Kidney (tissue), 14 donors: Measurements from ENCODE around the gene BABAM2. TPM values are rescaled to one million over a fixed set of nuclear protein-coding genes. Genes with fewer than 3 reads are reported as not detected.

Experiments used
- DNase-seq, 5 donors: peaks; one replicate each; pipeline ENCODE4 v3.0.0-alpha.2; 2013 to 2020
- FAIRE-seq: peaks from 2 replicates; lab custom pipeline; 2012; peaks lifted over from hg19 to GRCh38; lab: Jason Lieb, UNC
- H3K27ac ChIP-seq, 2 donors: one replicate each; pipeline ENCODE4 v1.7.0; 2013; ENCODE audit warnings: low read depth in 2 of 2, low read length in 2 of 2, inconsistent platforms in 1 of 2
- H3K27me3 ChIP-seq: one replicate; pipeline ENCODE4 v1.7.1; 2013; ENCODE audit warnings: low read length, inconsistent platforms; ENCODE audit not compliant: control insufficient read depth, insufficient read depth
- H3K36me3 ChIP-seq, 3 donors: one replicate each; pipeline versions ENCODE4 v1.7.0 to v1.7.1; 2013; ENCODE audit warnings: low read length in 3 of 3, control low read depth in 1 of 3, inconsistent platforms in 1 of 3; ENCODE audit not compliant: insufficient read depth in 3 of 3, control insufficient read depth in 2 of 3
- H3K4me1 ChIP-seq, 3 donors: one replicate each; pipeline versions ENCODE4 v1.7.0 to v1.7.1; 2013; ENCODE audit warnings: low read length in 3 of 3, inconsistent platforms in 1 of 3, low read depth in 1 of 3; ENCODE audit not compliant: control insufficient read depth in 2 of 3, insufficient read depth in 2 of 3
- H3K4me3 ChIP-seq, 3 donors: one replicate each; pipeline versions ENCODE4 v1.7.0 to v1.8.1; 2013; ENCODE audit warnings: low read length in 3 of 3, control low read depth in 1 of 3, inconsistent platforms in 1 of 3
- H3K9ac ChIP-seq, 3 donors: one replicate each; pipeline versions ENCODE4 v1.7.0 to v1.7.1; 2013; ENCODE audit warnings: low read length in 3 of 3, control low read depth in 1 of 3, inconsistent platforms in 1 of 3
- H3K9me3 ChIP-seq, 3 donors: one replicate each; pipeline versions ENCODE4 v1.7.0 to v1.7.1; 2013; ENCODE audit warnings: low read length in 3 of 3, control low read depth in 1 of 3, inconsistent platforms in 1 of 3; ENCODE audit not compliant: control insufficient read depth in 2 of 3, insufficient read depth in 1 of 3
- intact Hi-C: fragments of 100-400 bp; cut with DNase I; formaldehyde crosslinking; loops from one replicate; pipeline ENCODE4 v1.11.1; 2022
- polyA plus RNA-seq: library from polyadenylated mRNA; stranded (reverse); fragments of 350-450 nt; fragmentation: Illumina TruSeq; extraction: RNeasy Lipid Tissue Mini Kit (QIAGEN cat#74804); gene quantifications from one replicate; pipeline ENCODE4 v1.2.3, GENCODE V29; 2014; ENCODE audit warnings: low read depth, low replicate concordance; ENCODE audit not compliant: insufficient read depth
- total RNA-seq: library from RNA; stranded (reverse); fragmentation: NEBNext Ultra II Directional; extraction: Animal tissue kit (Norgen Biotek cat#: 25700); gene quantifications from one replicate; pipeline ENCODE4 v1.2.1, GENCODE V29; 2021
- TF ChIP-seq, protein P1 (sequence below): IDR thresholded peaks from 3 replicates; pipeline ENCODE4 v1.5.1; 2012; ENCODE audit warnings: mild to moderate bottlenecking, moderate library complexity, borderline replicate concordance; ENCODE audit not compliant: insufficient read depth; ENCODE audit errors: extremely low read depth
- donor health status: control.
- donor health status: control.
- donor health status: control.
- donor health status: control.
- donor health status: control.
- donor health status: DM: yes; HTN: yes; CAD: no.
- donor health status: Normal renal cell carcinoma (clear cell type).

Gene BABAM2
- total and polyA plus RNA-seq, 2 donors from 2014 or later, result 68.4 to 74.1 TPM

DNA sequence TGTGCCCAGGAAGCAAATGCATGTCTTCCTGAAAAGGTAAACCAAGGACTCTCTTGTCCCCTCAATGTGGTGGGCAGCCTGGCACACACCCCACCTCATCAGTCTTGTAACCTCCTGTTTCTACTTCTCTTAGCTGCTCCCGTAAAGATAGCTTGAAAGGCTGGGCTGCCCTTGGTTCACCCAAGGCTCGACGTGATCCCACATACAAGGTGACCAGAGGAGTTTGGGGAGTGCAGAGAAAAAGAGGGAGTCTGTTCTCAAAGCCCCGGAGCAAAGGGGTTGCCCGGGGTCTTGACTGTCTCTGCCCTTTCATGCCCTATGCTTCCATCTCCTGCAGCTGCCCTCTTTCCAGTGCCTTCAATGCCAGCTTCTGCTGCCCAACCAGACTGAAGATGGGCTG lies 483.8 kb downstream of the BABAM2 start:
- FAIRE-seq (no peak), DNase-seq (no peak)
- no peaks in the 10 kb centered on the region for H3K36me3 ChIP-seq
- H3K27me3 ChIP-seq, result no peaks in the 10 kb centered on the region
- peaks cover 0 to 7% (median 0%) of the 10 kb centered on the region in 3 donors for H3K4me1 ChIP-seq
- no peaks in the 10 kb centered on the region for H3K9me3 ChIP-seq
- TF ChIP-seq, protein P1, sequence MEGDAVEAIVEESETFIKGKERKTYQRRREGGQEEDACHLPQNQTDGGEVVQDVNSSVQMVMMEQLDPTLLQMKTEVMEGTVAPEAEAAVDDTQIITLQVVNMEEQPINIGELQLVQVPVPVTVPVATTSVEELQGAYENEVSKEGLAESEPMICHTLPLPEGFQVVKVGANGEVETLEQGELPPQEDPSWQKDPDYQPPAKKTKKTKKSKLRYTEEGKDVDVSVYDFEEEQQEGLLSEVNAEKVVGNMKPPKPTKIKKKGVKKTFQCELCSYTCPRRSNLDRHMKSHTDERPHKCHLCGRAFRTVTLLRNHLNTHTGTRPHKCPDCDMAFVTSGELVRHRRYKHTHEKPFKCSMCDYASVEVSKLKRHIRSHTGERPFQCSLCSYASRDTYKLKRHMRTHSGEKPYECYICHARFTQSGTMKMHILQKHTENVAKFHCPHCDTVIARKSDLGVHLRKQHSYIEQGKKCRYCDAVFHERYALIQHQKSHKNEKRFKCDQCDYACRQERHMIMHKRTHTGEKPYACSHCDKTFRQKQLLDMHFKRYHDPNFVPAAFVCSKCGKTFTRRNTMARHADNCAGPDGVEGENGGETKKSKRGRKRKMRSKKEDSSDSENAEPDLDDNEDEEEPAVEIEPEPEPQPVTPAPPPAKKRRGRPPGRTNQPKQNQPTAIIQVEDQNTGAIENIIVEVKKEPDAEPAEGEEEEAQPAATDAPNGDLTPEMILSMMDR, result no peak
- no peak overlapping the region for H3K9ac ChIP-seq
- H3K27ac ChIP-seq, result no peak overlapping the region
- intact Hi-C loops, result no loop called here
- no peak overlapping the region for H3K4me3 ChIP-seq

DNA sequence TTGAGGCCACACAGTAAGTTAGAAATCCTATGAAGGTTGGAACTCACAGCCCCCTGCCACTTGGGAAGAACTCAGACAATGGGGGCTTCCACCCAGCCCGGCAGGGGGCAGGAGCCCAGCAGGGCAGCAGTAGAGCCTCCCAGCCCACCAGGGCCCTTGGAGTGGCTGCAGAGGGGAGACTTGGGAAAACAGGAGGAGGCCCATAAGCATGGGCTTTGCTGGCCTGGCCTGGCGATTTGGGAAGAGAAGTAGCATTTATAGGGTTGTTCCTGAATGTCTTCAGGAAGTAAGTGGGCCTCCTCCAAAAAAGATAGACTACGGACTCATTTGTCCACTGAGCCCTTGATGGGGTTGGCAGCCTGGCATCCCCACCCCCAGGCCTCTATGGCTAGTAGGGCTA lies 484.7 kb downstream of the BABAM2 start:
- H3K4me3 ChIP-seq, result no peak overlapping the region
- no peak for DNase-seq
- intact Hi-C loops, result no loop called here
- no peak for FAIRE-seq
- H3K27ac ChIP-seq, result no peak overlapping the region
- no peak overlapping the region for H3K9ac ChIP-seq
- no peaks in the 10 kb centered on the region for H3K9me3 ChIP-seq
- peaks cover 0 to 7% (median 0%) of the 10 kb centered on the region in 3 donors for H3K4me1 ChIP-seq
- H3K27me3 ChIP-seq, result no peaks in the 10 kb centered on the region
- TF ChIP-seq, protein P1, result no peak
- H3K36me3 ChIP-seq, result no peaks in the 10 kb centered on the region

DNA sequence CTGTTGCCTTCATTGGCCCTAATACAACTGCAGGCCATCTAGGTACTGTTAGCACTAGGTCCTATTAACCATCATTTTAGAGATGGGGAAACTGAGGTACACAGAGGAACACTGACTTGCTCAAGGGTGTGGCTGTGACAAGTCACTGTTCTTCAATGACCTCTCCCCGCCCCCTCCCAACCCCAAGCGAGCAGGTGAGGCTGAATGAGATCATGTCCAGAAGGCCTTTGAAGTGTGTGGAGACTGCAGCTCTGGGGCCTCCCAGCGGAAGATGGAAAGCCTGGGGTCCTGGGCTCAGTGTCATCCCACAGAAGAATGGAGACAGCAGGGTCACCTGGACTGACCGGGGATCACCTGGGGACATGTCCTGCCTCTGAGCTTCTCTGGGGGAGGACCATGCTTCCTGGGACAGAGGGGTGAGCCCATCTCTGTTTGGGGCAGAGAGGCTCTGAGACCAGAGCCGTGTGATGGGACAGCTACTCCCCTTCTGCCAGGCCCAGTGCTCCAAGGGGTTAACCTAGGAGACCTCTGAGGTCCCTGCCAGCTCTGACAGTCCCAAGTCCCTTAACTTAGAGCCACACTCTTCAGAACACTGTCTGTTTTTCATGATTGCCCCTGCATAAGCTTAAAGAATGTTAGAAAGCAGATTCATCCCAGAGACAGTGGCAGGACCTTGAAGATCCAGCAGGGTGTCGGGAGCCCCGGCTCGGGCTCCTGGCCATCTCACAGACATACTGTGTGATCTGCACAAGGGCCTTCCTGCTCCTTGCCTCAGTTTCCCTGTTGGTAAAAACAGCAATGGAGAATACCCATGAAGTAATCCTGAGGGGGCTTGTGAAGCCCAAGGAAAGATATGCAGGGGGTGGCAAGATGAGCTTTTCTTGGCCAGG lies 485.5 kb downstream of the BABAM2 start:
- Histone ChIP-seq H3K4me1 (peaks cover 0 to 7% (median 0%) of the 10 kb centered on the region in 3 donors), H3K9ac (no peak overlapping the region), H3K4me3 (no peak overlapping the region), H3K9me3 (no peaks in the 10 kb centered on the region), H3K27me3 (no peaks in the 10 kb centered on the region), H3K27ac (no peak overlapping the region), H3K36me3 (no peaks in the 10 kb centered on the region)
- DNase-seq (no peak), FAIRE-seq (no peak)
- intact Hi-C loops, result no loop called here
- TF ChIP-seq, protein P1, result no peak
